Endodermal cell (in vitro differentiated cells): ENCODE results near the gene LYST. TPM values are rescaled to one million over a fixed set of nuclear protein-coding genes. Genes with fewer than 3 reads are reported as not detected.
"Not testable (repeated sequence)": the region's sequence is repeated elsewhere in the genome, so short reads cannot be mapped to it uniquely, and the experiment has no call there.

ENCODE experiments used
- DNase-seq: peaks from one replicate; pipeline ENCODE4 v3.0.0-alpha.2; 2017
- H3K27ac ChIP-seq: 2 replicates; pipeline ENCODE4 v1.5.1; 2013; ENCODE audit warnings: mild to moderate bottlenecking, low read depth, low read length, moderate library complexity
- H3K27me3 ChIP-seq: 2 replicates; pipeline ENCODE4 v1.6.1; 2013; ENCODE audit warnings: mild to moderate bottlenecking, low read length, moderate library complexity; ENCODE audit not compliant: insufficient read depth, control insufficient read depth, poor library complexity, severe bottlenecking
- H3K36me3 ChIP-seq: 2 replicates; pipeline ENCODE4 v1.7.0; 2013; ENCODE audit warnings: mild to moderate bottlenecking, low read length, moderate library complexity; ENCODE audit not compliant: control insufficient read depth, insufficient read depth
- H3K4me1 ChIP-seq: one replicate; pipeline ENCODE4 v1.7.0; 2013; ENCODE audit warnings: low read length; ENCODE audit not compliant: control insufficient read depth, insufficient read depth
- H3K4me3 ChIP-seq: 2 replicates; pipeline ENCODE4 v1.5.1; 2013; ENCODE audit warnings: mild to moderate bottlenecking, low read length, moderate library complexity
- H3K9ac ChIP-seq: 2 replicates; pipeline ENCODE4 v1.6.1; 2013; ENCODE audit warnings: mild to moderate bottlenecking, low read length, moderate library complexity; ENCODE audit not compliant: poor library complexity, severe bottlenecking; ENCODE audit errors: extremely low read depth
- H3K9me3 ChIP-seq: 2 replicates; pipeline ENCODE4 v1.6.1; 2013; ENCODE audit warnings: mild to moderate bottlenecking, low read length, moderate library complexity; ENCODE audit not compliant: control insufficient read depth
- H3K27ac Mint-ChIP-seq: 2 replicates; pipeline ENCODE4 v1.8.0; 2020; ENCODE audit warnings: mixed read lengths
- H3K27me3 Mint-ChIP-seq: 2 replicates; pipeline ENCODE4 v1.8.0; 2021; ENCODE audit warnings: mild to moderate bottlenecking, mixed read lengths; ENCODE audit not compliant: insufficient read depth
- H3K36me3 Mint-ChIP-seq: 2 replicates; pipeline ENCODE4 v1.8.0; 2020; ENCODE audit warnings: low read depth, mixed read lengths
- H3K4me1 Mint-ChIP-seq: 2 replicates; pipeline ENCODE4 v1.8.0; 2020; ENCODE audit warnings: mixed read lengths
- H3K4me3 Mint-ChIP-seq: 2 replicates; pipeline ENCODE4 v1.8.0; 2020; ENCODE audit warnings: mild to moderate bottlenecking, moderate library complexity, mixed read lengths
- H3K9me3 Mint-ChIP-seq: 2 replicates; pipeline ENCODE4 v1.8.0; 2020; ENCODE audit warnings: mild to moderate bottlenecking, mixed read lengths
- WGBS, 2 experiments: methylation state at CpG; one replicate each; pipeline versions ENCODE4 v1.1.5 to v1.1.7; 2013; ENCODE audit warnings: missing lambda C conversion rate in 2 of 2, mixed read lengths in 1 of 2; ENCODE audit not compliant: insufficient coverage in 1 of 2, insufficient read length in 1 of 2; 5-methylcytosine and 5-hydroxymethylcytosine counted together
- total RNA-seq, 2 donors: library from RNA; stranded (reverse); fragmentation: NEBNext Ultra II Directional in 1 of 2; extraction: Animal tissue kit (Norgen Biotek cat#: 25700) in 1 of 2; gene quantifications; 2 replicates in 1 of 2; 3 replicates in 1 of 2; pipeline ENCODE4 v1.2.1, GENCODE V29; 2021
- TF ChIP-seq, protein P1 (sequence below): fragments of 200-600 bp; sonication (generic); conservative IDR thresholded peaks from 2 replicates; pipeline ENCODE4 v1.5.0; 2021; ENCODE audit warnings: antibody characterized with exemption, mild to moderate bottlenecking

The LYST gene
- total RNA-seq, 2 donors from 2014 or later: 2.5 to 6.8 TPM

DNA sequence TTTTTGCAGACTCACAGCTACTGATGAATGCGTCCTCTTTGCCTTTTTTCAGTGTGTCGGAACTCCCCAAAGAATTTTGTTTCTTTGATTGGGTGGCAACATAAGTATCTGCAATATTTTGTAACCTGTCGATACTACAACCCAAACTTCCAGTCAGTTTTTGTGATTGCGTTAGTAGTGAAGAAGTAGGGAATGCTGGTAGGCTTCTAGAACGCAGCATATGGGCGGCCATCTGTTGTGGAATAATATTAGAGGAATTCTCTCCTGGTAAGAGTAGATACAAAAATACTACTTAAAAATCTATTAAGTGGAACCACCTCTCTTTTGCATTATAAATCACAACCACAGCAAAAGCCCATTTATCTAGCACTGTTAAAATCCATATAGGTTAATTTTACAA lies 107.4 kb downstream of the LYST start:
- TF ChIP-seq, protein P1, sequence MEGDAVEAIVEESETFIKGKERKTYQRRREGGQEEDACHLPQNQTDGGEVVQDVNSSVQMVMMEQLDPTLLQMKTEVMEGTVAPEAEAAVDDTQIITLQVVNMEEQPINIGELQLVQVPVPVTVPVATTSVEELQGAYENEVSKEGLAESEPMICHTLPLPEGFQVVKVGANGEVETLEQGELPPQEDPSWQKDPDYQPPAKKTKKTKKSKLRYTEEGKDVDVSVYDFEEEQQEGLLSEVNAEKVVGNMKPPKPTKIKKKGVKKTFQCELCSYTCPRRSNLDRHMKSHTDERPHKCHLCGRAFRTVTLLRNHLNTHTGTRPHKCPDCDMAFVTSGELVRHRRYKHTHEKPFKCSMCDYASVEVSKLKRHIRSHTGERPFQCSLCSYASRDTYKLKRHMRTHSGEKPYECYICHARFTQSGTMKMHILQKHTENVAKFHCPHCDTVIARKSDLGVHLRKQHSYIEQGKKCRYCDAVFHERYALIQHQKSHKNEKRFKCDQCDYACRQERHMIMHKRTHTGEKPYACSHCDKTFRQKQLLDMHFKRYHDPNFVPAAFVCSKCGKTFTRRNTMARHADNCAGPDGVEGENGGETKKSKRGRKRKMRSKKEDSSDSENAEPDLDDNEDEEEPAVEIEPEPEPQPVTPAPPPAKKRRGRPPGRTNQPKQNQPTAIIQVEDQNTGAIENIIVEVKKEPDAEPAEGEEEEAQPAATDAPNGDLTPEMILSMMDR: no peak
- Histone ChIP-seq H3K4me1 (no peaks in the 10 kb centered on the region), H3K4me3 (no peak overlapping the region), H3K9me3 (no peaks in the 10 kb centered on the region), H3K9ac (no peak overlapping the region), H3K27me3 (no peaks in the 10 kb centered on the region), H3K36me3 (no peaks in the 10 kb centered on the region), H3K27ac (no peak overlapping the region)
- Mint-ChIP-seq H3K27ac (no peak overlapping the region), H3K4me3 (no peak overlapping the region), H3K9me3 (no peaks in the 10 kb centered on the region), H3K4me1 (no peaks in the 10 kb centered on the region), H3K36me3 (no peaks in the 10 kb centered on the region), H3K27me3 (no peaks in the 10 kb centered on the region)
- DNase-seq: no peak
- 96 to 100% methylated on average over 2 to 6 of the region's 6 CpGs for WGBS, 2 experiments

DNA sequence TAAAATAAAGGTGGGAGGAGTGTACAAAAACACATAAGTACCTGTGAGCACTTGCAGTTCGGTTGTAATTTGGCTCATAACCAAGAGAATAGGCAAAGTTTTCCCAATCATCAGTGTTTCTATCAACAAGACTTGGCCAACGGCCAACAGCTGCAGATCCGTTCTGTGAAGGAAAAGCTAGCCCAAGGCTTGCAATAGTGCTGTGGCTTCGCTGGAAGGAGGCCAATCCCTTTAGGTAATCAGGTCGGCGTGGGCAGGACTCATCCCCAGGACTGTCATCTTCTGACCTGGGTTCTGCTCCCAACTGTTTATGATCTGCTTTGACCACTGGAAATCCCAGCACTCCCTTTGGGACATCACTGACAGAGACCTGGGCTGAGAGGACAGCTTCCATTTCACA lies 107.8 kb downstream of the LYST start:
- Histone ChIP-seq H3K9me3 (no peaks in the 10 kb centered on the region), H3K9ac (no peak overlapping the region), H3K27me3 (no peaks in the 10 kb centered on the region), H3K4me3 (no peak overlapping the region), H3K36me3 (no peaks in the 10 kb centered on the region), H3K27ac (no peak overlapping the region), H3K4me1 (no peaks in the 10 kb centered on the region)
- Mint-ChIP-seq H3K4me1 (no peaks in the 10 kb centered on the region), H3K27ac (no peak overlapping the region), H3K4me3 (no peak overlapping the region), H3K27me3 (no peaks in the 10 kb centered on the region), H3K9me3 (no peaks in the 10 kb centered on the region), H3K36me3 (no peaks in the 10 kb centered on the region)
- WGBS, 2 experiments: 91% methylated on average over 6 of the region's 6 CpGs
- DNase-seq: no peak
- TF ChIP-seq, protein P1: no peak

DNA sequence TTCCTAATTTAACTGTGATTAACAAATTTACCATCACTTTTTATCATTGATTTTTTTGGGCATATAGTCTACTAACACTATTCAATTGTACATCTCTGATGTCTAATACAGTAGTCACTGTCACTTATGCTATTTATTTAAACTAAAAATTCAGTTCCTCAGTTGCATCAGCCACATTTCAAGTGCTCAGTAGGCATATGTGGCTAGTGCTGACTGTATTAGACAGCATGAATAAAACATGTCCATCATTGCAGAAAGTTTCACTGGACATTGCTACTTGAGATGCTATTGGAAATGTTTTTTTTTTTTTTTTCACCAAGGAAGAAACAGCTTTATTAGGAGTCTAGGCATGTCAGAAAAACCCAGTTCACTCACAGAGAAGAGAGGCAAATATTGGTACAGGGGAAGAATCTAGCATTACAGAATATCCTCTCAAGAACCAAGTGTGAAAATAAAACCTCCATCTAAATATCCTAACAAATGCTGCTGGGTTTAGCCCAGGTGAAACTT lies 109.1 kb downstream of the LYST start:
- no peak overlapping the region for H3K9ac ChIP-seq
- no peaks in the 10 kb centered on the region for H3K9me3 ChIP-seq
- no peak overlapping the region for H3K4me3 ChIP-seq
- H3K9me3 Mint-ChIP-seq: no peaks in the 10 kb centered on the region
- H3K4me1 ChIP-seq: no peaks in the 10 kb centered on the region
- H3K4me3 Mint-ChIP-seq: no peak overlapping the region
- no peaks in the 10 kb centered on the region for H3K4me1 Mint-ChIP-seq
- TF ChIP-seq, protein P1: no peak
- H3K27ac ChIP-seq: no peak overlapping the region
- no peaks in the 10 kb centered on the region for H3K27me3 ChIP-seq
- H3K36me3 ChIP-seq: no peaks in the 10 kb centered on the region
- H3K36me3 Mint-ChIP-seq: no peaks in the 10 kb centered on the region
- no peak overlapping the region for H3K27ac Mint-ChIP-seq
- DNase-seq: no peak
- H3K27me3 Mint-ChIP-seq: no peaks in the 10 kb centered on the region

DNA sequence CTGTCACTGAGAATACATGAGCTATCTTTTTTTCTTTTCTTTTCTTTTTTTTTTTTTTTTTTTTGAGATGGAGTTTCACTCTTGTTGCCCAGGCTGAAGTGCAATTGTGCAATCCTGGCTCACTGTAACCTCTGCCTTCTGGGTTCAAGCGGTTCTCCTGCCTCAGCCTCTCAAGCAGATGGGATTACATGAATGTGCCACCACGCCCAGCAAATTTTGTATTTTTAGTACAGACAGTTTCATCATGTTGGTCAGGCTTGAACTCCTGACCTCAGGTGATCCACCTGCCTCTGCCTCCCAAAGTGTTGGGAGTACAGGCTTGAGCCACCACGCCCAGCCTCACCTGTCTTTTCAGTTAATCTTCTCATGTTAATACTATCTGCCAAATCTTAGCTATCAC lies 112.5 kb downstream of the LYST start:
- WGBS, 2 experiments: 91 to 94% methylated on average over 3 of the region's 3 CpGs
- H3K36me3 ChIP-seq, H3K4me1 ChIP-seq, H3K27ac Mint-ChIP-seq, H3K27ac ChIP-seq, H3K27me3 ChIP-seq, H3K9me3 ChIP-seq, H3K36me3 Mint-ChIP-seq, H3K4me3 Mint-ChIP-seq, H3K9me3 Mint-ChIP-seq, H3K9ac ChIP-seq, DNase-seq, H3K27me3 Mint-ChIP-seq, H3K4me3 ChIP-seq: not testable (repeated sequence)
- peaks cover 14% of the 10 kb centered on the region for H3K4me1 Mint-ChIP-seq
